Thyroid gland (tissue), 4 donors: ENCODE data around the gene MTCL1.

Experiments used
- POLR2A ChIP-seq, 2 donors: fragments of 450-650 bp; IDR thresholded peaks; one replicate each; pipeline ENCODE4 v1.6.1; 2017; ENCODE audit warnings: antibody characterized with exemption in 2 of 2, mild to moderate bottlenecking in 2 of 2, moderate library complexity in 1 of 2
- TF ChIP-seq, protein P1 (sequence below), 6 experiments: fragments of 200-600 bp in 3 of 6; fragments of 450-650 bp in 3 of 6; sonication (generic) in 3 of 6; IDR thresholded peaks; one replicate each; pipeline ENCODE4 v1.5.1; 2016 to 2019; ENCODE audit warnings: antibody characterized with exemption in 6 of 6, mild to moderate bottlenecking in 2 of 6, inconsistent platforms in 1 of 6, moderate library complexity in 1 of 6

DNA sequence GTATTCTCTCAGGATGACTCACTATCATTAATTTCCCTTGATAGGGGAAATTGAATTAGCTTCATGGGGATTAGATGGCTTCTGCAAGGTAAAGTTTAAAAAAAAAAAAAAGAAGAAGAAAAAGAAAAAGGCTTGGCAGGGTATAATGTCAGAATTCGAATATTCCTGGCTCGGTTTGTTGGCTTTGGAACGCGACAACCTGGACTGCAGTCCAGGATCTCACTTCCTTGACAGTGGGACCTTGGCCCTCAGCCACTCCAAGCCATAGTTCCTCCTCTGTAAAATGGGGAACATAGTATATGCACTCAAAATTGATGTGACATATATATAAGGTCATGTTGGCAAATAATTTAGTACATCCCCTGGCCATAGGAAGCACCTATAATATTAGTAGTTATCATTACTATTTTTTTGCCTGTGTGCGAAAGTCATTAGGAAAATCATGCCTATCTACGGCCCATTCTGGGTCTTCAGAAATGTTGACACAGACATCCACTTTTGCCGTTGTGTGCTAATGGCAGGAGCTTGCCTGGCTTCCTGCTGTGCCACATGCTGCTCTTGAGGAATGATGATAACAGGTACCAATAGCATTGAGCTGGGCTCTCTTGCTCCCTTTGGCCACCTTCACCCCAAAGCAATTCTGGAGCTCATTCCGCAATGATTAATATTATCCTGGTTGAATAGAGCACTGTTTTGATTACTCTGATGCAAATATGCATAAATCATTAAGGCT, 97.9 kb downstream of the MTCL1 start:
- no peak for TF ChIP-seq POLR2A (IDR thresholded peaks at IDR 0.05)
- TF ChIP-seq, protein P1, sequence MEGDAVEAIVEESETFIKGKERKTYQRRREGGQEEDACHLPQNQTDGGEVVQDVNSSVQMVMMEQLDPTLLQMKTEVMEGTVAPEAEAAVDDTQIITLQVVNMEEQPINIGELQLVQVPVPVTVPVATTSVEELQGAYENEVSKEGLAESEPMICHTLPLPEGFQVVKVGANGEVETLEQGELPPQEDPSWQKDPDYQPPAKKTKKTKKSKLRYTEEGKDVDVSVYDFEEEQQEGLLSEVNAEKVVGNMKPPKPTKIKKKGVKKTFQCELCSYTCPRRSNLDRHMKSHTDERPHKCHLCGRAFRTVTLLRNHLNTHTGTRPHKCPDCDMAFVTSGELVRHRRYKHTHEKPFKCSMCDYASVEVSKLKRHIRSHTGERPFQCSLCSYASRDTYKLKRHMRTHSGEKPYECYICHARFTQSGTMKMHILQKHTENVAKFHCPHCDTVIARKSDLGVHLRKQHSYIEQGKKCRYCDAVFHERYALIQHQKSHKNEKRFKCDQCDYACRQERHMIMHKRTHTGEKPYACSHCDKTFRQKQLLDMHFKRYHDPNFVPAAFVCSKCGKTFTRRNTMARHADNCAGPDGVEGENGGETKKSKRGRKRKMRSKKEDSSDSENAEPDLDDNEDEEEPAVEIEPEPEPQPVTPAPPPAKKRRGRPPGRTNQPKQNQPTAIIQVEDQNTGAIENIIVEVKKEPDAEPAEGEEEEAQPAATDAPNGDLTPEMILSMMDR (IDR thresholded peaks at IDR 0.05) = no peak
